Smooth muscle cell (in vitro differentiated cells): ENCODE data around the gene ANKMY2. TPM values are rescaled to one million over a fixed set of nuclear protein-coding genes. Genes with fewer than 3 reads are reported as not detected.

Experiments used
- DNase-seq: peaks from one replicate; lab custom pipeline; 2025; ENCODE audit not compliant: unreplicated experiment; lab: John Stamatoyannopoulos, UW
- H2AFZ ChIP-seq: fragments of 200-600 bp; sonication (generic); 2 replicates; pipeline ENCODE4 v1.6.0; 2016; ENCODE audit warnings: antibody characterized with exemption, low read depth, mild to moderate bottlenecking
- H3F3A ChIP-seq: fragments of 200-600 bp; sonication (generic); 2 replicates; pipeline ENCODE4 v1.6.0; 2017; ENCODE audit warnings: antibody characterized with exemption, low read depth
- H3K27ac ChIP-seq: fragments of 200-600 bp; sonication (generic); 2 replicates; pipeline ENCODE4 v1.5.1; 2016; ENCODE audit warnings: low read depth, mild to moderate bottlenecking
- H3K27me3 ChIP-seq: fragments of 200-600 bp; sonication (generic); 2 replicates; pipeline ENCODE4 v1.6.1; 2016; ENCODE audit warnings: low read depth, mild to moderate bottlenecking
- H3K36me3 ChIP-seq: fragments of 200-600 bp; sonication (generic); 2 replicates; pipeline ENCODE4 v1.5.1; 2016; ENCODE audit warnings: low read depth
- H3K4me1 ChIP-seq: fragments of 200-600 bp; sonication (generic); 2 replicates; pipeline ENCODE4 v1.5.1; 2016; ENCODE audit warnings: low read depth
- H3K4me2 ChIP-seq: fragments of 200-600 bp; sonication (generic); 2 replicates; pipeline ENCODE4 v1.6.0; 2016; ENCODE audit warnings: mild to moderate bottlenecking
- H3K4me3 ChIP-seq: fragments of 200-600 bp; sonication (generic); 2 replicates; pipeline ENCODE4 v1.5.1; 2016; ENCODE audit warnings: mild to moderate bottlenecking
- H3K79me2 ChIP-seq: fragments of 200-600 bp; sonication (generic); 2 replicates; pipeline ENCODE4 v1.6.0; 2016; ENCODE audit warnings: low read depth, mild to moderate bottlenecking
- H3K9ac ChIP-seq: fragments of 200-600 bp; sonication (generic); 2 replicates; pipeline ENCODE4 v1.6.0; 2016; ENCODE audit warnings: low read depth
- H3K9me3 ChIP-seq: fragments of 200-600 bp; sonication (generic); replicated peaks from 2 replicates; pipeline ENCODE4 v1.5.1; 2016; ENCODE audit warnings: low read depth
- H4K20me1 ChIP-seq: fragments of 200-600 bp; sonication (generic); 2 replicates; pipeline ENCODE4 v1.6.0; 2016; ENCODE audit warnings: low read depth
- CTCF ChIP-seq: fragments of 200-600 bp; sonication (generic); IDR thresholded peaks from 2 replicates; pipeline ENCODE4 v1.5.1; 2017; ENCODE audit warnings: borderline replicate concordance, mild to moderate bottlenecking, antibody characterized with exemption; ENCODE audit not compliant: insufficient read depth, poor library complexity, severe bottlenecking
- WGBS: methylation state at CpG from one replicate; pipeline ENCODE4 v1.1.7; 2016; ENCODE audit warnings: low lambda C conversion rate; 5-methylcytosine and 5-hydroxymethylcytosine counted together
- polyA plus RNA-seq: library from polyadenylated mRNA; unstranded; fragments of >200 nt; fragmentation: Nextera tagmentation; extraction: Ambion mirVana; gene quantifications from 2 replicates; pipeline ENCODE4 v1.2.1, GENCODE V29; 2016
- total RNA-seq: library from RNA; depleted of rRNA; stranded (reverse); fragments of >200 nt; gene quantifications from 2 replicates; pipeline ENCODE4 v1.2.3, GENCODE V29; 2014

Gene ANKMY2
- total and polyA plus RNA-seq, 2 experiments from 2014 or later = 24.0 to 28.0 TPM

GRCh38 chr7:16619979-16620408, 25.6 kb downstream of the ANKMY2 start:
- no peak overlapping the region for H3K4me3 ChIP-seq
- no peak overlapping the region for H3K27ac ChIP-seq
- WGBS = 78% methylated on average over 2 of the region's 2 CpGs
- no peaks in the 10 kb centered on the region for H3K79me2 ChIP-seq
- no peak overlapping the region for H3K4me2 ChIP-seq
- DNase-seq = no peak
- H3K27me3 ChIP-seq = no peaks in the 10 kb centered on the region
- no peak overlapping the region for H2AFZ ChIP-seq
- TF ChIP-seq CTCF = no peak
- no peaks in the 10 kb centered on the region for H3F3A ChIP-seq
- H4K20me1 ChIP-seq = no peaks in the 10 kb centered on the region
- H3K36me3 ChIP-seq = peaks cover 15% of the 10 kb centered on the region
- H3K4me1 ChIP-seq = peaks cover 10% of the 10 kb centered on the region
- H3K9ac ChIP-seq = no peak overlapping the region
- no peaks in the 10 kb centered on the region for H3K9me3 ChIP-seq

GRCh38 chr7:16616542-16616941, 29.0 kb downstream of the ANKMY2 start:
- H3K4me3 ChIP-seq = no peak overlapping the region
- no peak overlapping the region for H3K27ac ChIP-seq
- WGBS = 85% methylated on average over 18 of the region's 18 CpGs
- H3F3A ChIP-seq = no peaks in the 10 kb centered on the region
- no peak overlapping the region for H3K9ac ChIP-seq
- H3K79me2 ChIP-seq = no peaks in the 10 kb centered on the region
- no peaks in the 10 kb centered on the region for H3K9me3 ChIP-seq
- no peak overlapping the region for H2AFZ ChIP-seq
- H3K27me3 ChIP-seq = no peaks in the 10 kb centered on the region
- DNase-seq = no peak
- no peak overlapping the region for H3K4me2 ChIP-seq
- no peaks in the 10 kb centered on the region for H4K20me1 ChIP-seq
- H3K36me3 ChIP-seq = peaks cover 6% of the 10 kb centered on the region
- H3K4me1 ChIP-seq = peaks cover 10% of the 10 kb centered on the region
- no peak for TF ChIP-seq CTCF

GRCh38 chr7:16616122-16616521, 29.4 kb downstream of the ANKMY2 start:
- Histone ChIP-seq H3K4me2 (no peak overlapping the region), H3K27me3 (no peaks in the 10 kb centered on the region), H3K4me3 (no peak overlapping the region), H3K9ac (no peak overlapping the region), H3K4me1 (peaks cover 10% of the 10 kb centered on the region), H3K36me3 (peaks cover 8% of the 10 kb centered on the region), H4K20me1 (no peaks in the 10 kb centered on the region), H3K9me3 (no peaks in the 10 kb centered on the region), H3K79me2 (no peaks in the 10 kb centered on the region), H3K27ac (no peak overlapping the region), H2AFZ (no peak overlapping the region), H3F3A (no peaks in the 10 kb centered on the region)
- 61% methylated on average over 4 of the region's 4 CpGs for WGBS
- DNase-seq = no peak
- TF ChIP-seq CTCF = no peak

GRCh38 chr7:16615228-16615627, 30.3 kb downstream of the ANKMY2 start:
- no peak for DNase-seq
- H3K36me3 ChIP-seq = peaks cover 11% of the 10 kb centered on the region
- H3K4me3 ChIP-seq = no peak overlapping the region

More at GRCh38 chr7:16615228-16615627, 30.3 kb downstream of the ANKMY2 start:
- WGBS = 87% methylated on average over 5 of the region's 5 CpGs
- Histone ChIP-seq H3K27ac (no peak overlapping the region), H3K4me1 (peaks cover 10% of the 10 kb centered on the region), H3K27me3 (no peaks in the 10 kb centered on the region), H3K9me3 (no peaks in the 10 kb centered on the region), H3K79me2 (no peaks in the 10 kb centered on the region), H2AFZ (no peak overlapping the region), H3F3A (no peaks in the 10 kb centered on the region), H3K4me2 (no peak overlapping the region), H4K20me1 (no peaks in the 10 kb centered on the region), H3K9ac (no peak overlapping the region)
- TF ChIP-seq CTCF = no peak
